Gastrocnemius medialis (tissue), 4 donors: Measurements from ENCODE around the gene PRKAG2. TPM values are rescaled to one million over a fixed set of nuclear protein-coding genes. Genes with fewer than 3 reads are reported as not detected.

Experiments used
- ATAC-seq, 2 donors: fragments of 150-250 bp; one replicate each; pipeline ENCODE4 v1.9.1; 2016
- DNase-seq, 2 donors: peaks; one replicate each; pipeline ENCODE4 v3.0.0-alpha.2; 2019
- H3K27ac ChIP-seq, 4 donors: fragments of 200-600 bp; sonication (generic); 1 replicate in 1 of 4; 2 replicates in 3 of 4; pipeline ENCODE4 v1.5.1; 2016 to 2018; ENCODE audit warnings: mild to moderate bottlenecking in 2 of 4, moderate library complexity in 1 of 4
- H3K27me3 ChIP-seq, 3 donors: fragments of 200-600 bp; sonication (generic) in 2 of 3; 1 replicate in 1 of 3; 2 replicates in 2 of 3; pipeline versions ENCODE4 v1.5.1 to v1.6.0; 2016 to 2019; ENCODE audit warnings: mild to moderate bottlenecking in 1 of 3, moderate library complexity in 1 of 3
- H3K36me3 ChIP-seq, 2 donors: fragments of 200-600 bp; sonication (generic) in 1 of 2; one replicate each; pipeline ENCODE4 v1.5.1; 2017 to 2018
- H3K4me1 ChIP-seq, 2 donors: fragments of 200-600 bp; sonication (generic) in 1 of 2; one replicate each; pipeline ENCODE4 v1.5.1; 2016 to 2017; ENCODE audit warnings: mild to moderate bottlenecking in 2 of 2
- H3K4me3 ChIP-seq, 4 donors: fragments of 200-600 bp; sonication (generic) in 3 of 4; 1 replicate in 1 of 4; 2 replicates in 3 of 4; pipeline ENCODE4 v1.5.1; 2016 to 2019; ENCODE audit warnings: mild to moderate bottlenecking in 2 of 4
- H3K9me3 ChIP-seq, 3 donors: fragments of 200-600 bp; sonication (generic) in 2 of 3; 1 replicate in 1 of 3; 2 replicates in 2 of 3; pipeline ENCODE4 v1.5.1; 2016 to 2019
- CTCF ChIP-seq, 5 experiments: fragments of 450-650 bp in 3 of 5; fragments of 200-600 bp in 2 of 5; sonication (generic) in 2 of 5; IDR thresholded peaks in 4 of 5; conservative IDR thresholded peaks in 1 of 5; 1 replicate in 4 of 5; 2 replicates in 1 of 5; pipeline ENCODE4 v1.5.1; 2016 to 2019; ENCODE audit warnings: antibody characterized with exemption in 5 of 5, mild to moderate bottlenecking in 3 of 5, moderate library complexity in 3 of 5
- POLR2A ChIP-seq, 2 donors: fragments of 450-650 bp; IDR thresholded peaks; one replicate each; pipeline ENCODE4 v1.6.1; 2017; ENCODE audit warnings: antibody characterized with exemption in 2 of 2, mild to moderate bottlenecking in 2 of 2, moderate library complexity in 2 of 2
- in situ Hi-C, 4 donors: fragments of 200-750 bp; cut with MboI; loops; one replicate each; pipeline versions ENCODE4 v1.15.0 to v1.8.0; 2017; ENCODE audit warnings: low sequenced_read_pairs in 4 of 4
- intact Hi-C: fragments of 100-400 bp; cut with DNase I; formaldehyde crosslinking; loops from one replicate; pipeline ENCODE4 v1.15.1; 2023; ENCODE audit warnings: low total_unique reads
- total RNA-seq, 4 donors: library from RNA; depleted of rRNA; stranded (reverse); fragments of >200 nt; gene quantifications; one replicate each; pipeline versions ENCODE4 v1.1.0 to v1.2.3, GENCODE V29; 2016

Gene PRKAG2
- total RNA-seq, 4 donors from 2014 or later, result 5.3 to 32.6 (median 13.9) TPM

- in situ Hi-C loops, result no loop called here
- intact Hi-C loops, result no loop called here
- no peak for DNase-seq
- H3K4me1 ChIP-seq, result no peaks in the 10 kb centered on the region
- TF ChIP-seq POLR2A (IDR thresholded peaks at IDR 0.05) (no peak), CTCF (IDR thresholded peaks at IDR 0.05 in 4 of 5, conservative IDR thresholded peaks at IDR 0.05 in 1 of 5) (no peak)
- no peaks in the 10 kb centered on the region for H3K36me3 ChIP-seq
- H3K27ac ChIP-seq, result no peak overlapping the region
- H3K4me3 ChIP-seq, result no peak overlapping the region
- no peaks in the 10 kb centered on the region for H3K27me3 ChIP-seq
- no peaks in the 10 kb centered on the region for H3K9me3 ChIP-seq
- ATAC-seq, result no peak
Observed at GRCh38 chr7:151590071-151590849, 286.7 kb downstream of the PRKAG2 start.

- intact Hi-C loops, result no loop called here
- TF ChIP-seq CTCF (IDR thresholded peaks at IDR 0.05 in 4 of 5, conservative IDR thresholded peaks at IDR 0.05 in 1 of 5), result no peak
- TF ChIP-seq POLR2A (IDR thresholded peaks at IDR 0.05), result no peak
- H3K4me1 ChIP-seq, result no peaks in the 10 kb centered on the region
- no peak for DNase-seq
- no peaks in the 10 kb centered on the region for H3K36me3 ChIP-seq
- in situ Hi-C loops, result no loop called here
- no peaks in the 10 kb centered on the region for H3K27me3 ChIP-seq
- no peaks in the 10 kb centered on the region for H3K9me3 ChIP-seq
- no peak overlapping the region for H3K4me3 ChIP-seq
- ATAC-seq, result no peak
- no peak overlapping the region for H3K27ac ChIP-seq
Observed at GRCh38 chr7:151588982-151589381, 287.9 kb downstream of the PRKAG2 start.

- no peaks in the 10 kb centered on the region for H3K9me3 ChIP-seq
- DNase-seq (no peak), ATAC-seq (no peak)
- H3K4me3 ChIP-seq, result no peak overlapping the region
- no peaks in the 10 kb centered on the region for H3K36me3 ChIP-seq
- no peak overlapping the region for H3K27ac ChIP-seq
- intact Hi-C loops, result no loop called here
- no peaks in the 10 kb centered on the region for H3K4me1 ChIP-seq
- TF ChIP-seq CTCF (IDR thresholded peaks at IDR 0.05 in 4 of 5, conservative IDR thresholded peaks at IDR 0.05 in 1 of 5), result no peak
- TF ChIP-seq POLR2A (IDR thresholded peaks at IDR 0.05), result no peak
- in situ Hi-C loops, result no loop called here
- H3K27me3 ChIP-seq, result no peaks in the 10 kb centered on the region
Observed at GRCh38 chr7:151586531-151587260, 290.2 kb downstream of the PRKAG2 start.

- Histone ChIP-seq H3K36me3 (no peaks in the 10 kb centered on the region), H3K4me1 (no peaks in the 10 kb centered on the region), H3K27me3 (no peaks in the 10 kb centered on the region), H3K4me3 (no peak overlapping the region), H3K27ac (no peak overlapping the region), H3K9me3 (no peaks in the 10 kb centered on the region)
- ATAC-seq (no peak), DNase-seq (no peak)
- intact Hi-C loops (no loop called here), in situ Hi-C loops (no loop called here)
- no peak for TF ChIP-seq CTCF (IDR thresholded peaks at IDR 0.05 in 4 of 5, conservative IDR thresholded peaks at IDR 0.05 in 1 of 5)
- no peak for TF ChIP-seq POLR2A (IDR thresholded peaks at IDR 0.05)
Observed at GRCh38 chr7:151585744-151586393, 291.0 kb downstream of the PRKAG2 start.
